ENCODE data around the gene SEMA6D.

GRCh38 chr15:47768735-47769134 is 51.4 kb downstream of the SEMA6D start:
- TF ChIP-seq EZH2phosphoT487 (IDR thresholded peaks at IDR 0.05; ENCODE audit: borderline replicate concordance, low read depth) (no peak), POLR2AphosphoS5 (IDR thresholded peaks at IDR 0.05; ENCODE audit: low read depth, low read length) (no peak)

Measured in SK-N-SH (cell line).